OCI-LY3 (cell line): ENCODE data around the gene ANKDD1A.

Experiments used
- EZH2phosphoT487 ChIP-seq: fragments of 200-600 bp; shearing (Covaris generic); IDR thresholded peaks from 2 replicates; pipeline ENCODE4 v1.6.1; 2018; ENCODE audit warnings: antibody characterized with exemption, mixed run types, low read depth
- TF ChIP-seq, protein P1 (sequence below): fragments of 200-600, 300-600 bp; sonication (generic); IDR thresholded peaks from 2 replicates; pipeline ENCODE4 v1.5.1; 2014; ENCODE audit warnings: antibody characterized with exemption, low read length, low read depth

DNA sequence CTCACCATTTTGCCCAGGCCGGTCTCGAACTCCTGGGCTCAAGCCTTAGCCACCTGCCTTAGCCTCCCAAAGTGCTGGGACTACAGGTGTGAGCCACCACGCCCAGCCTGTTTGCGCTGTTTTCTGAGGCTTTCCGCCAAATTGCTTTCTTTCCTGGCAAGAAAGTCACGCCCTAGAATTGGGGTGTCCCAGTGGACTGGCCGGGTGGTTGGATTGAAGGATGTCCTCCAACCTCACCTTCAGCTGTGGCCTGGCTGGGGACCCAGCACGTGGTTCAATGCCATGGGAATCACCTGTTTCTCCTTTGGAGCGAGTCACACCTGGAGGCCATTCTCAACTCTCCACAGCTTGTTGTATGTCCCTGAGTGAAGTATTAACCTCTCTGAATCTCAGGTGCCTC, 5.8 kb upstream of the ANKDD1A start:
- no peak for TF ChIP-seq EZH2phosphoT487
- TF ChIP-seq, protein P1, sequence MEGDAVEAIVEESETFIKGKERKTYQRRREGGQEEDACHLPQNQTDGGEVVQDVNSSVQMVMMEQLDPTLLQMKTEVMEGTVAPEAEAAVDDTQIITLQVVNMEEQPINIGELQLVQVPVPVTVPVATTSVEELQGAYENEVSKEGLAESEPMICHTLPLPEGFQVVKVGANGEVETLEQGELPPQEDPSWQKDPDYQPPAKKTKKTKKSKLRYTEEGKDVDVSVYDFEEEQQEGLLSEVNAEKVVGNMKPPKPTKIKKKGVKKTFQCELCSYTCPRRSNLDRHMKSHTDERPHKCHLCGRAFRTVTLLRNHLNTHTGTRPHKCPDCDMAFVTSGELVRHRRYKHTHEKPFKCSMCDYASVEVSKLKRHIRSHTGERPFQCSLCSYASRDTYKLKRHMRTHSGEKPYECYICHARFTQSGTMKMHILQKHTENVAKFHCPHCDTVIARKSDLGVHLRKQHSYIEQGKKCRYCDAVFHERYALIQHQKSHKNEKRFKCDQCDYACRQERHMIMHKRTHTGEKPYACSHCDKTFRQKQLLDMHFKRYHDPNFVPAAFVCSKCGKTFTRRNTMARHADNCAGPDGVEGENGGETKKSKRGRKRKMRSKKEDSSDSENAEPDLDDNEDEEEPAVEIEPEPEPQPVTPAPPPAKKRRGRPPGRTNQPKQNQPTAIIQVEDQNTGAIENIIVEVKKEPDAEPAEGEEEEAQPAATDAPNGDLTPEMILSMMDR = no peak
